Endothelial cell of umbilical vein (primary cell): Measurements from ENCODE around the gene WBP2. TPM values are rescaled to one million over a fixed set of nuclear protein-coding genes. Genes with fewer than 3 reads are reported as not detected.

Experiments
- BruUV-seq: library from RNA; stranded (reverse); fragments of 400-500 nt; replicated peaks from 2 replicates; lab custom pipeline; 2021; lab: Mats Ljungman, UMichigan
- CTCF ChIA-PET: fragments of 300-600, 350-600 bp; sonication (Branson Sonifier 250); formaldehyde crosslinking; loops from one replicate; lab custom pipeline; 2021; ENCODE audit warnings: antibody characterized with exemption, inconsistent platforms; lab: Charles Lee
- POLR2A ChIA-PET: fragments of 300-600, 350-600 bp; sonication (Branson Sonifier 250); formaldehyde crosslinking; loops from one replicate; lab custom pipeline; 2021; ENCODE audit warnings: antibody characterized with exemption, inconsistent platforms; lab: Charles Lee
- DNase-seq: peaks from one replicate; pipeline ENCODE4 v3.0.0-alpha.2; 2011; ENCODE audit warnings: low read depth, low spot score
- FAIRE-seq: peaks from 2 replicates; lab custom pipeline; 2011; peaks lifted over from hg19 to GRCh38; lab: Jason Lieb, UNC
- H2AFZ ChIP-seq: 2 replicates; pipeline ENCODE4 v1.6.0; 2012; ENCODE audit warnings: low read depth, low read length, control low read depth, inconsistent platforms
- H3K27ac ChIP-seq: 2 replicates; pipeline ENCODE4 v1.5.1; 2011; ENCODE audit warnings: low read depth, mild to moderate bottlenecking, control low read depth, low read length, moderate library complexity; ENCODE audit not compliant: insufficient read depth
- H3K27me3 ChIP-seq, 2 experiments: 2 replicates each; pipeline versions ENCODE4 v1.6.0 to v1.6.1; 2011; ENCODE audit warnings: low read length in 2 of 2, mixed read lengths in 1 of 2; ENCODE audit not compliant: control insufficient read depth in 2 of 2, insufficient read depth in 2 of 2
- H3K36me3 ChIP-seq, 2 experiments: 2 replicates in 1 of 2; 3 replicates in 1 of 2; pipeline ENCODE4 v1.5.1; 2011; ENCODE audit warnings: low read length in 2 of 2, mild to moderate bottlenecking in 1 of 2, moderate library complexity in 1 of 2; ENCODE audit not compliant: control insufficient read depth in 2 of 2, insufficient read depth in 2 of 2; ENCODE audit errors: extremely low read depth in 1 of 2
- H3K4me1 ChIP-seq: 3 replicates; pipeline ENCODE4 v1.5.1; 2011; ENCODE audit warnings: mild to moderate bottlenecking, low read length; ENCODE audit not compliant: control insufficient read depth, insufficient read depth; ENCODE audit errors: extremely low read depth
- H3K4me2 ChIP-seq: 2 replicates; pipeline ENCODE4 v1.6.1; 2011; ENCODE audit warnings: low read length, control low read depth, mixed read lengths; ENCODE audit not compliant: insufficient read depth
- H3K4me3 ChIP-seq, 3 experiments: fragments of 200-600 bp in 1 of 3; sonication (generic), shearing (Covaris generic) in 1 of 3; replicated peaks in 1 of 3; 2 replicates each; pipeline ENCODE4 v1.5.1; 2011 to 2016; ENCODE audit warnings: control low read depth in 3 of 3, low read length in 3 of 3, mild to moderate bottlenecking in 2 of 3, inconsistent platforms in 1 of 3, low read depth in 1 of 3, moderate library complexity in 1 of 3; ENCODE audit not compliant: insufficient read depth in 1 of 3
- H3K79me2 ChIP-seq: 2 replicates; pipeline ENCODE4 v1.6.0; 2012; ENCODE audit warnings: low read length, inconsistent platforms; ENCODE audit not compliant: control insufficient read depth, insufficient read depth
- H3K9ac ChIP-seq: replicated peaks from 2 replicates; pipeline ENCODE3; 2011; ENCODE audit warnings: low read length, control low read depth; ENCODE audit not compliant: insufficient read depth; ENCODE audit errors: extremely low read depth
- H3K9me1 ChIP-seq: replicated peaks from 3 replicates; pipeline ENCODE4 v1.6.0; 2011; ENCODE audit warnings: mild to moderate bottlenecking, low read length; ENCODE audit not compliant: control insufficient read depth, insufficient read depth; ENCODE audit errors: extremely low read depth
- H3K9me3 ChIP-seq: replicated peaks from 2 replicates; pipeline ENCODE4 v1.5.1; 2012; ENCODE audit warnings: low read length, inconsistent platforms; ENCODE audit not compliant: control insufficient read depth, insufficient read depth
- H4K20me1 ChIP-seq: replicated peaks from 2 replicates; pipeline ENCODE3; 2011; ENCODE audit warnings: mild to moderate bottlenecking, low read length; ENCODE audit not compliant: control insufficient read depth, insufficient read depth; ENCODE audit errors: extremely low read depth
- EZH2 ChIP-seq: IDR thresholded peaks from 2 replicates; pipeline ENCODE4 v1.6.1; 2012; ENCODE audit warnings: borderline replicate concordance, low read depth, mild to moderate bottlenecking, moderate library complexity, low read length, inconsistent platforms; ENCODE audit not compliant: severe bottlenecking
- FOS ChIP-seq: IDR thresholded peaks from 2 replicates; pipeline ENCODE4 v1.6.1; 2011; ENCODE audit warnings: mild to moderate bottlenecking, low read length, moderate library complexity, borderline replicate concordance; ENCODE audit not compliant: insufficient read depth
- GATA2 ChIP-seq: IDR thresholded peaks from 2 replicates; pipeline ENCODE4 v1.7.0; 2011; ENCODE audit warnings: low read depth, mild to moderate bottlenecking, moderate library complexity, mixed read lengths, low read length; ENCODE audit not compliant: insufficient read length, insufficient read depth
- JUN ChIP-seq: IDR thresholded peaks from 2 replicates; pipeline ENCODE4 v1.6.1; 2011; ENCODE audit warnings: borderline replicate concordance, low read depth; ENCODE audit not compliant: insufficient read length, insufficient read depth
- MYC ChIP-seq: IDR thresholded peaks from one replicate; pipeline ENCODE4 v1.6.1; 2011; ENCODE audit warnings: mild to moderate bottlenecking, low read depth, low read length
- POLR2A ChIP-seq: IDR thresholded peaks from 2 replicates; pipeline ENCODE4 v1.6.1; 2012; ENCODE audit warnings: low read depth, mild to moderate bottlenecking, control low read depth, low read length
- POLR2AphosphoS5 ChIP-seq: IDR thresholded peaks from 2 replicates; pipeline ENCODE4 v1.6.1; 2012; ENCODE audit warnings: low read depth, mild to moderate bottlenecking, control low read depth, low read length, moderate library complexity; ENCODE audit not compliant: insufficient read depth
- dilution Hi-C: fragments of 300-500 bp; cut with MboI; formaldehyde crosslinking; loops from one replicate; pipeline ENCODE4 v1.15.0; 2019; ENCODE audit warnings: low sequenced_read_pairs; ENCODE audit not compliant: extremely low pct_ligation_motif_present
- intact Hi-C: fragments of 100-400 bp; cut with micrococcal nuclease; formaldehyde crosslinking; loops from one replicate; pipeline ENCODE4 v1.10.0; 2022
- polyA plus RNA-seq, 4 experiments: library from polyadenylated mRNA; depleted of rRNA in 3 of 4; stranded (reverse) in 3 of 4; unstranded in 1 of 4; fragments of >200 nt; gene quantifications; 2 replicates each; pipeline versions ENCODE4 v1.2.1 to v1.2.3, GENCODE V29; 2011 to 2012; ENCODE audit warnings: missing spikeins in 1 of 4
- total RNA-seq: library from RNA; stranded (reverse); gene quantifications from 2 replicates; pipeline ENCODE4 v1.2.3, GENCODE V29; 2021
- TF ChIP-seq, protein P1 (sequence below): IDR thresholded peaks from 2 replicates; pipeline ENCODE4 v1.6.1; 2011; ENCODE audit not compliant: insufficient read depth, insufficient read length
- TF ChIP-seq, protein P2 (sequence below), 2 donors: IDR thresholded peaks; 1 replicate in 1 of 2; 2 replicates in 1 of 2; pipeline ENCODE4 v1.5.1; 2011; ENCODE audit warnings: low read length in 2 of 2, mild to moderate bottlenecking in 2 of 2, moderate library complexity in 2 of 2, control low read depth in 1 of 2, inconsistent platforms in 1 of 2, low read depth in 1 of 2; ENCODE audit not compliant: insufficient read depth in 1 of 2; ENCODE audit errors: extremely low read depth in 1 of 2

WBP2 gene
- total and polyA plus RNA-seq, 2 donors (not counting 3 experiments of a cell fraction or from before 2014, with no cell fraction given): 81.5 to 126 TPM

DNA sequence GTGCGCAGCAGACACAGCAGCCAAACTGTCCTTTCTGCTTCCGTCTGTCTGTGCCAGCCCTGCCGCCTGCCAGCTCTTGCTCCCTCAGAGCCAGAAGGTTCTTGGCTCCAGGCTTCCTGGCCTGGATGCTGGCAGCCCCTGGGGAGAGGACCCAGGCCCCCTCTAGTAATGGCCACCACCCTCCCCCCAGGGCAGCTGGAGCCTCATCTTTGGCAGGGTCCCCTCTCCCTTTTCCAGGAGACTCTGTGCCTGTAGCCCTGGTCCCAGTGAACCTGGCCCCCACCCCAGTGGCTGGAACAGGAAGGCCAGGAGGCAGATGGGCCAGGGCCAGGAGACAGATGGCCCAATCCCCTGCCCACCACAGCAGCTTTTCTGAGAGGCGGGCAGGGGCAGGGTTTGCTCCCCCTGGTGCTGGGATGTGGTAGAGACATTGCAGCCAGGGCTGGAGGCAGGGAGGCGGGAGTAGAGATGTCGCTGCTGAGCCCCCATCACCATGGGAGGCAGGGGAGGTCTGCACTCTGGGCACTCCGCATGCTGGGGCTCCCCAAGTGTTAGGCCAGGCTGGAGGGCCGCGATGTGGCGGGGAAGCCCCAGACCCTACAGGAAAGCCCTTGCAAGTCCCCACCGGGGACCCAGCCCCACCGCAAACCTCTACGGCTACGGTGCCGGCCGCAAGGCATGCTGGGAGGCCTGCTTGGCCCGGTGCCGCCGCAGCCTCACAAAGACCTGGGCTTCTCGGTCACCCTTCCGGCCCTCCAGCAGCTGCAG lies 27.6 kb downstream of the WBP2 start:
- H3K27ac ChIP-seq: peak overlapping the region; percentile 22
- TF ChIP-seq, protein P1, sequence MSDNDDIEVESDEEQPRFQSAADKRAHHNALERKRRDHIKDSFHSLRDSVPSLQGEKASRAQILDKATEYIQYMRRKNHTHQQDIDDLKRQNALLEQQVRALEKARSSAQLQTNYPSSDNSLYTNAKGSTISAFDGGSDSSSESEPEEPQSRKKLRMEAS: no peak
- TF ChIP-seq JUN: no peak
- no peak for TF ChIP-seq GATA2
- TF ChIP-seq, protein P2, sequence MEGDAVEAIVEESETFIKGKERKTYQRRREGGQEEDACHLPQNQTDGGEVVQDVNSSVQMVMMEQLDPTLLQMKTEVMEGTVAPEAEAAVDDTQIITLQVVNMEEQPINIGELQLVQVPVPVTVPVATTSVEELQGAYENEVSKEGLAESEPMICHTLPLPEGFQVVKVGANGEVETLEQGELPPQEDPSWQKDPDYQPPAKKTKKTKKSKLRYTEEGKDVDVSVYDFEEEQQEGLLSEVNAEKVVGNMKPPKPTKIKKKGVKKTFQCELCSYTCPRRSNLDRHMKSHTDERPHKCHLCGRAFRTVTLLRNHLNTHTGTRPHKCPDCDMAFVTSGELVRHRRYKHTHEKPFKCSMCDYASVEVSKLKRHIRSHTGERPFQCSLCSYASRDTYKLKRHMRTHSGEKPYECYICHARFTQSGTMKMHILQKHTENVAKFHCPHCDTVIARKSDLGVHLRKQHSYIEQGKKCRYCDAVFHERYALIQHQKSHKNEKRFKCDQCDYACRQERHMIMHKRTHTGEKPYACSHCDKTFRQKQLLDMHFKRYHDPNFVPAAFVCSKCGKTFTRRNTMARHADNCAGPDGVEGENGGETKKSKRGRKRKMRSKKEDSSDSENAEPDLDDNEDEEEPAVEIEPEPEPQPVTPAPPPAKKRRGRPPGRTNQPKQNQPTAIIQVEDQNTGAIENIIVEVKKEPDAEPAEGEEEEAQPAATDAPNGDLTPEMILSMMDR (IDR thresholded peaks at IDR 0.05; ENCODE audit: extremely low read depth in 1 of 2, insufficient read depth in 1 of 2, low read depth in 1 of 2, low read length in 2 of 2): peak; percentile 85 to 91
- no peak for TF ChIP-seq MYC
- TF ChIP-seq EZH2: no peak
- TF ChIP-seq POLR2AphosphoS5: peak; percentile 63
- TF ChIP-seq FOS: no peak
- peak; percentile 65 for TF ChIP-seq POLR2A
- dilution Hi-C loops: no loop called here
- peak overlapping the region in 2 of 3 experiments; percentile 21 to 30 for H3K4me3 ChIP-seq
- BruUV-seq: no TSS peak
- CTCF ChIA-PET: interaction anchor here (0.6 to 6.3 kb wide), 31 partner anchors 8 to 374 kb away, joined by 3 to 73 read pairs (median 7); partner anchors contain the start of genes GALK1, SMIM5, UNC13D and UNK
- peak overlapping the region; percentile 76 for H2AFZ ChIP-seq
- POLR2A ChIA-PET: interaction anchor here (0.6 to 1.2 kb wide), 3 partner anchors 48 to 55 kb away, joined by 3 to 9 read pairs (median 3); a partner anchor contains a TSS
- intact Hi-C loops: loop anchor here (1.0 kb wide), 5 partner anchors 28 to 63 kb away; partner anchors contain the start of gene WBP2
- H4K20me1 ChIP-seq: no peaks in the 10 kb centered on the region
- no peaks in the 10 kb centered on the region for H3K9me3 ChIP-seq
- H3K9ac ChIP-seq: no peak overlapping the region
- FAIRE-seq (peak; percentile 86), DNase-seq (peak; percentile 82)
- peaks cover 0 to 8% of the 10 kb centered on the region in 2 experiments for H3K36me3 ChIP-seq
- H3K4me1 ChIP-seq: peaks cover 7% of the 10 kb centered on the region
- H3K9me1 ChIP-seq: no peaks in the 10 kb centered on the region
- peak overlapping the region; percentile 48 for H3K4me2 ChIP-seq
- no peaks in the 10 kb centered on the region for H3K79me2 ChIP-seq
- H3K27me3 ChIP-seq: no peaks in the 10 kb centered on the region
